Mesenteric fat pad (tissue), 1 donor: ENCODE data around the gene TFDP1. TPM values are rescaled to one million over a fixed set of nuclear protein-coding genes. Genes with fewer than 3 reads are reported as not detected.

Experiments
- DNase-seq: peaks from one replicate; pipeline ENCODE4 v3.0.0-alpha.2; 2020; ENCODE audit warnings: low spot score
- total RNA-seq: library from RNA; stranded (reverse); fragmentation: NEBNext Ultra II Directional; extraction: Animal tissue kit (Norgen Biotek cat#: 25700); gene quantifications from one replicate; pipeline ENCODE4 v1.2.1, GENCODE V29; 2021
- donor health status: DM: yes; HTN: yes; CAD: no.

Gene TFDP1
- total RNA-seq, 1 donor from 2014 or later, result 66.4 TPM

DNA sequence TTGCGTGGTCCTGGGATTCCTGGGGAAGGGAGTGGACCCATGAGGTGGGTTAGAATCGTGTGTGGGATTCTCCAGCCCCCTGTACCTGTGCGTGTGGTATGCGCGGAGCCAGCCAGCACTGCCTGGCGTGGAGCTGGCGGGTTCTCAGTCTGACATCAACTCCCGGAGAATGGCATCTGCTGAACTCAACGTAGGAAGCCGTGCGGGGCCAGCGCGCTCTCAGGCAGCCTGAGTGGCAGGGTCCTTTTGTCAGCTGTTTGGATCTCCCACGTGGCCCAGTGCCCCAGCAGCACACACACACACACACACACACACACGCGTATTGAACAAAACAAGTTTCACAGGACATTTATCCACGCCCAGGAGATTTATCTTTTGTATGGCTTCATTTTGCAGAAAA lies 45.3 kb downstream of the TFDP1 start:
- no peak for DNase-seq

DNA sequence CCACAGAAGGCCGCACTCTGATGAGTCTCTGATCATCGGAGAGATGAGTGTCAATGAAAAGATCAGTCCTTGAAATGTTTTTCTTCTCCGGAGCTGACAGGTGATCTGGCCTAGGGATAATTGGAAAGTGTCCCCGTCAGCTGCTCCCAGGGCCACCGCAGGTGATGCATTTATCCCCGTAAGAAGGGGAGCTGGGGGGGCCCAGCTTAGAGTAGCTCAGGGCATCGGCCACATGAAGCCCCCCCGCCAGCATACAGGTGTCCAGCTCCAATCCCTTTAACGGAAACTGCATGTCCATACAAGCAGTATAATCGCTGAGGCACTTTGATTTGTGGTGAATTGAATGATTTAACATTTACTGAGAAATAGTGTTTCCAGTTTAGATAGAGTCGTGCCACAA lies 45.7 kb downstream of the TFDP1 start:
- no peak for DNase-seq

DNA sequence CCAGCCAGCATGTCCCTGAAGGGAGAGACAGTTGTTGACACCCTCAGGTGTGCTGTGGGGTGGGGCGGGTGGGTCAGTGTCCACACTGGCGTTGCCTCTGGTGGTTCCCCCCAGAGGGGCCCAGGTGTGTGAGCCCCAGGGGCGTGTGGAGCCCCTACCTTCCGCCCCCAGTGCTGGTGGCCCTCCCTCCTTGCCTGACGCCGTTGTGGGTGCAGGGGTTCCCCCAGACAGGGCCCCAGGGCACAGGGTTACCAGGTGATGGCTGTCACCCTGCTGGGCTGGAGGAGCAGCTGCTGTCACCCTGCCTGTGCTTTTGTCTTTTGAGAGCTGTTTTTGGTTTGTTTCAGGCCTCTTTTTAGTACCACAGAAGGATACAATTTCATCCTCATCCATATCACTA lies 46.3 kb downstream of the TFDP1 start:
- DNase-seq, result no peak

DNA sequence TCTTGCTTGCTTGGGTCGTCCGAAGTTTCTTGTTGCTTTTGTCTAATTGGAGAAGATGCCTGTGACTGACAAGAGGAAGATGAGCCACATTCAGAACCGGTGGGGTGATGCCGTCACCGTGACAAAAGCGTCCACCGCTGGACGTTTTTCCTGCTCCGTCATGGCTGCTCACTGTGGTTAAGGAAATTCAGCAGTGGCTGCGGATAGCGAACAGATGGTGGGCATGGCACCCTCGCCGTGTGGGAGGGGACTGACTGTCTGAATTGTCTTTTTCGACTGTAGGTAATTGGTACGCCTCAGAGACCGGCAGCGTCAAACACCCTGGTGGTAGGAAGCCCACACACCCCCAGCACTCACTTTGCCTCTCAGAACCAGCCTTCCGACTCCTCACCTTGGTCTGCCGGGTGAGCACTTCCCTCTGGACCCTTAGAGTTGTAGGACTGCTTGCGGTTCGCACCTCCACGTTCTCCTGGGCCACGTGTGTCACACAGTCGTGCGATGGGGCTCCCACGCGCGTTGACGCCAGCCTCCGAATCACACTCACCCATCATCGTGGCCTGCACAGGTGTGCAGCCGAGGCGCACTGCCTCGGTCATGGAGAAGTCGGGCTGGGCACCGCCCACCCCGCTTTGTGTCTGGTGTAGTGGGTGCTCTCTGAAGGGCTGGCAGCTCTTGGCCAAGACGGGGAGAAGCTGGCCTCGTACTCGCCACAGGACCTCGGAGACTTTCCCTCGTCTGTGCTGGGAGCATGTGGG lies 47.0 kb downstream of the TFDP1 start:
- no peak for DNase-seq

DNA sequence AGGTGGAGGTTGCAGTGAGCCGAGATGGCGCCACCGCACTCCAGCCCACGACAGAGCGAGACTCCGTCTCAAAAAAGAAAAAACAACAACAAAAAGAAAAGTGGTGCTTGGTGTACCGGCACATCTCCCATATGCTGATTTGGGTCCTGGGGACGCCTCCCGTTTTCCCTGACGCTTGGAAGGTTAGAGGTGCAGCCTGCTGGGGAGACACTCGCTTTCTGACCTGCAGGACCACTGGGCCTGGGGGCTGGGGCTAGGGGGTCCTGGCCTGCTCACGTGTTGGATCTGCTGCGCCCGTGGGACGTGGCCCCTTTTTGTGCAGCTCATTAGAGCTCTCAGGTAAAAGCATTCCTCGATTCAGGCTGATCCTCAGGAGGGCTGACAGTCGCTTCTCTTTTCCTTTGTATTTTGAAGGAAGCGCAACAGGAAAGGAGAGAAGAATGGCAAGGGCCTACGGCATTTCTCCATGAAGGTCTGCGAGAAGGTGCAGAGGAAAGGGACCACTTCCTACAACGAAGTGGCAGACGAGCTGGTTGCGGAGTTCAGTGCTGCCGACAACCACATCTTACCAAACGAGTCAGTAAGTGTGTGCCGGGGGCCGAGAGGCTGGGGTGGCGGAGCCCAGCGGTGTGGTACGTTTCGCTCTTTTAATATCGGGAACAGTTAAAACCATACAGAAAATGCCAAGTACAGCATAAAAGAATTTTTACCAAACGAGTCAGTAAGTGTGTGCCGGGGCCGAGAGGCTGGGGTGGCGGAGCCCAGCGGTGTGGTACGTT lies 48.3 kb downstream of the TFDP1 start:
- DNase-seq, result no peak

DNA sequence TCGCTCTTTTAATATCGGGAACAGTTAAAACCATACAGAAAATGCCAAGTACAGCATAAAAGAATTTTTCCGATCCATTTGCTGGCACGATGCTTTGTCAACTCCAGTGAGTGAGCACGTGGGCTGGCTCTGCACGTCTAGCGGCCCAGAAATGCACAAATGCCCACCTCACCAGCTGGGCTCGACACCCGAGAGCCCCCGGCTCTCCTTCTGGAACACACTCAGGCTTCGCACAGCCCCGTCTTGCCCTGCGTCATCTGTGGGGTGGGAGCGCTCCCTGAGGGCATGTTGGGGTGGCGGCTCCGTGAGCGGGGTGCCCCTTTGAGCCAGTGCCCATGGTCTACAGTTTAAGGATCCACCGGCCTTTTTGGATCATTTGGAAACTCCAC lies 48.9 kb downstream of the TFDP1 start:
- no peak for DNase-seq

DNA sequence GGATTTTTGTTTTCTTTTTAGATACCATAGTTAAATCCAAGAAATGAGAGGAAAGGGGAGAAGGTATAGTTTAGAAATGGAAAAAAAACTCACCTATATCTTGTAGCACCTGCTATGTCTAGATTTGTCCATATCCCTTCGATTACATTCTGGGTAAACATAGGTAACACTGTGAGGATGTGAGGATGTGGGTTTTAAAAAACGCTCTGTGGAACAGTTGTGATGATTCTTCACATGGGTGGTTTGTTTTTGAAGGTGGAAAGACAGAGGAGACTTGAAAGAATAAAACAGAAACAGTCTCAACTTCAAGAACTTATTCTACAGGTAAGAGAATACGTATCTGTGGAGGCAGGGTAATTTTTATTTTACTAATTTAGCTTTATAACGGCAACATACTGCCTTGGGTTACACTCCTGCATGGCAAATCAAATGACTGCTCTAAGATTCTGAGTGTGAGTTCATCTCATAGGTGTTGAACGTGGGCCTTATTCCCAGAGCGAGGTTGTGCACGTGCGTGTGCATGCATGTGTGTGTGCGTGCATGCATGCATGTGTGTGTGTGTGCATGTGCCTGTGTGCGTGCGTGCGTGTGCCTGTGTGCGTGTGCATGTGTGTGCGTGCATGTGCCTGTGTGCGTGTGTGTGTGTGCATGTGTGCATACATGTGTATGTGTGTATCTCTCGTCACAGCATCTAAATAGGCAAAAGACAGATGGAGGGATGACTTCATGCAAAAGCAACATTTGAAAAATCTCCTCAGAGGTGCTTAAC lies 49.9 kb downstream of the TFDP1 start:
- DNase-seq, result no peak

DNA sequence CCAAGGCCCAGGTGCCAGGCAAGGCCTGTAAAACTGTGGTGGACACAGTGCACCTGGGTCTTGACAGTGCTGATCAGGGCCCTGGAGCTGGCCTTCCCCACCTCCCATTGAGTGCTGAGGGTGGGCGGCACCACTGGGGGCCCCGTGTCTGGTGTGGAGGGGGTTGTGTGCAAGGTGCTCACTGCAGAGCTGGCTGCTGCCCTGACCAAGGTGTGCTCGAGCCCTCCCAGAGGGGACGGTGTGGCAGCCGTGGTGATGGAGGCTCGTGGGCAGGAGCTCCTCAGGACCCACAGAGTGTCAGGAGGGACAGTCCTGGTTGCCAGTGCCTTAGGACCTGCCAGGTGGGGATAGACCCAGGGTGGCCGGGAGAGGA lies 50.5 kb downstream of the TFDP1 start:
- no peak for DNase-seq

DNA sequence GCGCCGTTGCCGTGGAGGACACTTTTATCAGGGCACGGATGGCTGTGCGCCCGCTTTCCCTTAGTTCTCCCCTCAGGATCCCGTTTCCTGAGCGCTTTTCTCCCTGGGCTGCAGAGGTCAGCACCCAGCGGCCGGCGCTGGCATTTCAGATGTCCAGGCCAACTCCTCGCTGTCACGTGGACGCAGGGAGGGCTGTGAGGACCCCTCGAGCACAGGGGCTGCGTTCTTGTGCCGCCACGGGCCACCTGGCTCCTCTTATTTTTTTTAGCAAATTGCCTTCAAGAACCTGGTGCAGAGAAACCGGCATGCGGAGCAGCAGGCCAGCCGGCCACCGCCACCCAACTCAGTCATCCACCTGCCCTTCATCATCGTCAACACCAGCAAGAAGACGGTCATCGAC lies 51.2 kb downstream of the TFDP1 start:
- no peak for DNase-seq

DNA sequence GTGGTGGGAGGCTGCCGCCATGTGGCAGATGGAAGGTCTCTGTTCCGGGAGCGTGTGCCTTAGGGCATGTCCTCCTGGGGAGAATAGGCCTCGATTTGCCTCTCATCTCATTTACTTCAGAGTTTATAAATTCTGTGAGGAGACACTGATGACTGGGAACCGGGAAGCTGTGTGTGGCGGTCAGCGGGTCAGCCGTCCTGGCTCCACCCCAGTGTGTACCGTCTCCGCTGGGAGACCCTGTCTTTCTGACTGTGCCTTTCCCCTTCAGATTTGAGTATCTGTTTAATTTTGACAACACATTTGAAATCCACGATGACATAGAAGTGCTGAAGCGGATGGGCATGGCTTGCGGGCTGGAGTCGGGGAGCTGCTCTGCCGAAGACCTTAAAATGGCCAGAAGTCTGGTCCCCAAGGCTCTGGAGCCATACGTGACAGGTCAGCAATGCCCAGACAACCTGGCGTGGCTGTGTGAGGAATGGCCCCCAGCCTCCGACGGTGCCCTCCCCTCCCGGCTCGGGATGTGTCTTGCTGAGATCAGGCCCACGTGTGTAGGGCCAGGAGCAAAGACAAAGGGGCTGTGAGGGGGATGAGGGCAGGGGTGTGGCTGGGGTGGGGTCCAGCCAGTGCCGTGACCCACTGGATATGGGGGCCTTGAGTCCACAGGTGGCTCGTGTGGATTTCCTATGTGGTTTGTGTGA lies 51.9 kb downstream of the TFDP1 start:
- peak; percentile 65 for DNase-seq

DNA sequence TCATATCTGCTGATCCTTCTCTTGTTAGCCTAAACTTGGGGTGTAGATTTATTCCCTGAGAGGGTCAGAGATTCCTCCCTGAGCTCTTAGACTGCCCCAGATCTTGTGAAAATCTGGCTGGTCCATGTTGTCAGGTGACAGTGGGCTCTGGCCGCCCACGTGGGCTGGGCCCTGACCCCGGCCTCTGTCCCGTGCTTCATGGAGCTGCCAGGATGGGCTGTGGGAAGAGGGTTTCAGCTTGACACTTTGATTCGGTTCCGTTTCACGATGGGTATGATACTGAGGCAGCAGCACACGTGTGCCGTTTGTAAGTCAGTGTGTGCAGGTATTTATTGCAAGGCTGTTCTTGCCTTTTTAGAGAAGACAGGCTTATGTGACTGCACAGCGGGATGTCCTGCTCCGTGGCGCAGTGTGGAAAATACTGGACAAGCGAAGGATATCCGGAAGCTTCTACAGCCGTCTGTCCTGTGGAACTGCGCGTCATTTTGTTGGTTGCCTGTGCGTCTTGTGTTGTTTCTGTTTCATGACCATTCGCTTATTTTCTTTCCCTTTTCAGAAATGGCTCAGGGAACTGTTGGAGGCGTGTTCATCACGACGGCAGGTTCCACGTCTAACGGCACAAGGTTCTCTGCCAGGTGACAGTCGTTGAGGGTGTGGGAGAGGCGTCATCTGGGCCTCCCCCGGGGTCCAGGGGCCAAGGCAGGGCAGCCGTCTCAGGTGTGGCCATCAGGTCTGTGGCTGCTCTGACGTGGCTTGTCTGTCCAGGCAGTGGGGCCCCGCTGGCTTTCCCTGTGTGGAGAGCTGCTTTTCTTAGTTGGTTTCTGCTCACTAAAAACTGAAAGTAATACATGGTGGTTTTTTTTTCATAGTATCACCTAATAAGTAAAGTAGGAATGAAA lies 53.0 kb downstream of the TFDP1 start:
- DNase-seq, result peak; percentile 51

DNA sequence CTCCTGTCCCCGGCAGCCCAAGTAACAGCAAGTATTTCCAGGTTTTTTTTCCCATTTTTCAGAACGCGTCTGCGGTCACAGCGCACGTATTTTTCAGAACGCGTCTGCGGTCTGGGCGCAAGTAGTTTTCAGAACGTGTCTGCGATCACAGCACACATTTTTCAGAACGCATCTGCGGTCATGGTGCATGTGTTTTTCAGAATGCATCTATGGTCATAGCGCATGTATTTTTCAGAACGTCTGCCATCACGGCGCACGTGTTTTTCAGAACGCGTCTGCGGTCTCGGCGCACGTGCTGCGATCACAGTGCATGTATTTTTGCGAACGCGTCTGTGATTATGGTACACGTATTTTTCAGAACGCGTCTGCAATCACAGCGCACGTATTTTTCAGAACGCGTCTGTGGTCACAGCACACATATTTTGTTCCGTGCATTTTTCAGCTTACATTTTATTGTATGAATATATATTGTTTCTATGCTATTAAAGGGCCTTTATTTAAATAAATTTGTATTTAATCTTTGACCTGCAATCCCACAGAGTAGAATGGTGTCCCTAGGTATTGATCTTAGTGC lies 53.7 kb downstream of the TFDP1 start:
- peak; percentile 62 for DNase-seq

DNA sequence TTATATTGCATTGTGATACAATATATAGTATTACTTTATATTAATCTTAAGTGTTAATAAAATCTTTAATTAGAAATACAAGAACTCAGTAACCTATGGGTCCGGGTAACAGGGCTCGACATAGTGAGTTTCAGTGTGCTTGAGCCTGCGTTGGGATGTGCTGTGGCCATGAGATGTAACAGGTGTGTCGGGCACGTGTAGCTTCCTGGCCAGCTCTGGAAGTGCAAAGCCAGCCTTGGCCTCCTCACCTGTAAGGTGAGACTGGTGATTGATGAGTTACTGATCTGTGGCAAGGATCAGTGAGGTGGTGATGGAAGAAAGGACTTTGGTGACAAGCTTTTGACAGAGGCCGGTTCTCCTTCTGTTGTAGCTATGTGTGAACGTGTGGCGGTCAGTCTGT lies 54.3 kb downstream of the TFDP1 start:
- peak; percentile 45 for DNase-seq

DNA sequence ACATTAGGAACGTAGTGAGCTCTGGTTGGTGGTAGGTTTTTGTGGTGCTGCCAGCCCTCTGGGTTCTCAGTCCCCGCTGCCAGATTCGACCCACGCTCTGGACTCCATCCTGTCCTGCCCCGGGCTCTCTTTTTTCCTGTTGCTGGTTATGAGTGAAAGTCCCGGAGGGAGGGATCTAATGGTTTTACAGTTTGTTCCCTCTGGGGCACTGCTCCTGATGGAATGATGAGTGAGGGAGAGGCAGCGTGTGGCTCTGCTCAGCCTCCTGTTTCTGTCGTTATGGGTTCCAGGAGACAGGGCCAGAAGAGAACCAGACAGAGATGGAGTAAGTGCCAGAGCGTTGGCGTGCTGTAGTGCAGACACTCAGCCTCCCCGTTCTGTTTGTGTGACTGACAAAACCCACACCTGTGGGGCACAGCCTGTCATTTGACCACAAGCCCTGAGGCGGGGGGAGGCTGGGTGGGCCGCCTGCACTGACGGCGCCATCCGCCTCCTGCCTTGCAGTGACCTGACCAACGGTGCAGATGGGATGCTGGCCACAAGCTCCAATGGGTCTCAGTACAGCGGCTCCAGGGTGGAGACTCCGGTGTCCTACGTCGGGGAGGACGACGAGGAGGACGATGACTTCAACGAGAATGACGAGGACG lies 55.2 kb downstream of the TFDP1 start:
- DNase-seq, result peak; percentile 86

DNA sequence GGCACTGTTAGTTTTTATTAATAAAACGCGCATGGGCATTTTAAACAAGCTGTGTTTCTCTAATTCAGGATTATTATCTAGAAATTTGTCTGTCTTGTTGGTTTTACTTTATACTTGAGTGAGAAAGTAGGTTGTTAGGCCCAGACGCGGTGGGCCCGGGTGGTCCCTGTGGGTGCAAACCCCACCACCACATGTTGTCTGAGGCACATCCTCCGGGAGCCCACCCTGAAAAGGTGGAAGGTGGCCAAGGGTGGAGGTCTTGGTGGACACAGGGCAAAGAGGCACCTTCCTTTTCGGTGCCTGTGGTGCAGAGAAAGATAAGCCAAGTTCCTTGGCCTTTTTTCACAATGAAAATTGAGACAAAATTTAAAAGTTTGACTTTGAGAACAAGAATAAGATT lies 56.9 kb downstream of the TFDP1 start:
- DNase-seq, result peak; percentile 68

DNA sequence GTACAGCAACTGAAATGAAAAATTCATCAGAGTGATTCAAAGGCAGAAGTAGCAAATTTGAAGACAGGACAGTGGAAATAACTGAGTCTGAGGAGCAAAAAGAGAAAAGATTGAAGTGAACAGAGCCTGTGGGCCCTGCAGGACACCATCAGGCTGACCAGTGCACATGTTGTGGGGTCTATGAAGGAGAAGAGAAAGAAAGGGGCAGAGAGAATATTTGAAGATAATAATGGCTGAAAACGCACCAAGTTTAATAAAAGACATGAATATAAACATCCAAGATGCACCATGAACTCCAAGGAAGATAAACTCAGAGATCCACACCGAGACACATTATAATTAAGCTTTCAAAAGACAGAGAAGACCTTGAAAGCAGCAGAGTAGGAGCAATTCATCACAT lies 58.0 kb downstream of the TFDP1 start:
- DNase-seq, result no peak

DNA sequence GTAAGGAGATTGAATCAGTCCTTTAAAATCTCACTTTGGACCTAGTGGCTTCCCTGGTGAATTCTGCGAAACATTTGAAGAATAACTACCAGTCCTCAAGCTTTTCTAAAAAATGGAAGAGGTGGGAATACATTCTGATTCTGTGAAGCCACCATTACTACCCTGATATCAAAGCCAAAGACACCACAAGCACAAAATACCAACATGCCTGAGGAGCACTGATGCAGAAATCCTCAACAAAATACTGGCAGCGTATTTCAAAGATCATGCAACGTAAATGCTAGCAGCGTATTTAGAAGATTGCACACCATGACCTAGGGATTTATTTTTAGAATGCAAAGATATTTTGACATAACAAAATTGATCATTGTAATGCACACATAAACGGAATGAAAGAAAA lies 59.0 kb downstream of the TFDP1 start:
- DNase-seq, result no peak

DNA sequence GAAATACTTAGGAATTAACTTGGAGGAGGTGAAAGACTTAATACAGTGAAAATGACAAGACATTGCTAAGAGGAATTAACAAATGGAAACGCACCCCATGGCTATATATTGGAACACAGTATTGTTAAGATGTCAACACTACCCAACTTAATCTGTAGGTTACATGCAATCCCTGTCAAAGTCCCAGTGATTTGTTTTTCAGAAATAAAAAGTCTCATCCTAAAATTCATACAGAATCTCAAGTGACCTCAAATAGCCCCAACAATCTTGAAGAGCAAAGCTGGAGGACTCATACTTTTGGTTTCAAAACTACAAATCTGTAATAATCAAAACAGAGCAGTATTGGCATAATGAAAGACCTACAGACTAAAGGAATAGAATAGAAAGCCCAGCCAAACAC lies 60.2 kb downstream of the TFDP1 start:
- DNase-seq, result no peak

DNA sequence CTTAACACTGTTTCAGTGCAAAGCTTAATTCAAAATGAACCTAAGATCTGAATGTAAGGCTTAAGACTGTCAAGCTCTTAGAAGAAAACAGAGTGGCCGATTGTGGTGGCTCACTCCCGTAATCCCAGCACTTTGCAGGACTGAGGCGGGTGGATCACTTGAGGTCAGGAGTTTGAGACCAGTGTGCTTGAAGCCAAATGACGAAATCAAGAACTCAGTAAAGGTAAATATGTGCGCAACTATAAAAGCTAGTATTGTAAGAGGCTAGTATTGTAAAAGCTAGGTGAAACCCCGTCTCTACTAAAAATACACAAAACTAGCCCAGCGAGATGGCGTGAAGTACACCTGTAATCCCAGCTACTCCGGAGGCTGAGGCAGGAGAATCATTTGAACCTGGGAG lies 60.8 kb downstream of the TFDP1 start:
- peak; percentile 57 for DNase-seq

DNA sequence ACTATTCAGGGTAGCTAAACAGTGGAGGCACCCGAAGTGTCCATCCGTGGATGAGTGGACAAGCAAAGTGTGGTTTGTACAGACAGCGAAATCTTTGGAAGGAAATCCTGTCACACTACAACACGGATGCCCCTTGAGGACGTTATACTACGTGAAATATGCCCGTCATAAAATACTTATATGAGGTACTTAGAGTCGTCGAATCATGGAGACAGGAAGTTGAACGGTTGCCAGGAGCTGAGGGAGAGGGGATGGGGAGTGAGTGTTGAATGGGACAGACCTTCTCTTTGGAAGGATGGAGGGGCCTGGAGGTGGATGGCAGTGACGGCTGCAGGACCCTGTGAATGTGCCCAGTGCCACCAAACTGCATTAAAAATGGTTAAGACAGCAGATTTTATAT lies 61.8 kb downstream of the TFDP1 start:
- no peak for DNase-seq
